ENCODE measurements around the gene PDHA1. TPM values are rescaled to one million over a fixed set of nuclear protein-coding genes. Genes with fewer than 3 reads are reported as not detected.

Gene PDHA1
- total RNA-seq, 2 donors from 2014 or later = 30.7 to 53.1 TPM

GRCh38 chrX:19389227-19389845 lies 45.6 kb downstream of the PDHA1 start:
- H3K36me3 ChIP-seq = no peaks in the 10 kb centered on the region
- no peaks in the 10 kb centered on the region for H3K4me1 ChIP-seq (replicated peaks)
- no peak for DNase-seq (ENCODE audit: low spot score)
- no peak for TF ChIP-seq POLR2AphosphoS5 (IDR thresholded peaks at IDR 0.05)
- TF ChIP-seq CTCF (IDR thresholded peaks at IDR 0.05) = no peak
- no peak for TF ChIP-seq POLR2A (IDR thresholded peaks at IDR 0.05)
- no peak overlapping the region for H3K27ac ChIP-seq
- intact Hi-C loops (cut with DNase I) = no loop called here
- H3K27me3 ChIP-seq (replicated peaks; ENCODE audit: insufficient read depth) = no peaks in the 10 kb centered on the region
- H3K4me3 ChIP-seq = no peak overlapping the region
- H3K9me3 ChIP-seq = no peaks in the 10 kb centered on the region
- 27% methylated on average over 4 of the region's 4 CpGs for WGBS

- intact Hi-C loops (cut with DNase I) = no loop called here
- TF ChIP-seq CTCF (IDR thresholded peaks at IDR 0.05) (no peak), POLR2AphosphoS5 (IDR thresholded peaks at IDR 0.05) (no peak), POLR2A (IDR thresholded peaks at IDR 0.05) (no peak)
- 88% methylated on average over 12 of the region's 12 CpGs for WGBS
- no peaks in the 10 kb centered on the region for H3K9me3 ChIP-seq
- H3K36me3 ChIP-seq = no peaks in the 10 kb centered on the region
- H3K4me1 ChIP-seq (replicated peaks) = no peaks in the 10 kb centered on the region
- no peak overlapping the region for H3K4me3 ChIP-seq
- DNase-seq (ENCODE audit: low spot score) = no peak
- H3K27ac ChIP-seq = no peak overlapping the region
- H3K27me3 ChIP-seq (replicated peaks; ENCODE audit: insufficient read depth) = no peaks in the 10 kb centered on the region
Measured at GRCh38 chrX:19392078-19392477, 48.4 kb downstream of the PDHA1 start.

GRCh38 chrX:19392703-19393102 lies 49.0 kb downstream of the PDHA1 start:
- 73% methylated on average over 3 of the region's 4 CpGs for WGBS
- no peak overlapping the region for H3K27ac ChIP-seq
- H3K4me1 ChIP-seq (replicated peaks) = no peaks in the 10 kb centered on the region
- no peak overlapping the region for H3K4me3 ChIP-seq
- no peak for TF ChIP-seq POLR2A (IDR thresholded peaks at IDR 0.05)
- no peak for TF ChIP-seq POLR2AphosphoS5 (IDR thresholded peaks at IDR 0.05)
- TF ChIP-seq CTCF (IDR thresholded peaks at IDR 0.05) = no peak
- H3K27me3 ChIP-seq (replicated peaks; ENCODE audit: insufficient read depth) = no peaks in the 10 kb centered on the region
- intact Hi-C loops (cut with DNase I) = no loop called here
- H3K9me3 ChIP-seq = no peaks in the 10 kb centered on the region
- no peak for DNase-seq (ENCODE audit: low spot score)
- no peaks in the 10 kb centered on the region for H3K36me3 ChIP-seq

- DNase-seq (ENCODE audit: low spot score) = no peak
- H3K4me3 ChIP-seq = no peak overlapping the region
- H3K36me3 ChIP-seq = no peaks in the 10 kb centered on the region
- H3K27me3 ChIP-seq (replicated peaks; ENCODE audit: insufficient read depth) = no peaks in the 10 kb centered on the region
- no peaks in the 10 kb centered on the region for H3K9me3 ChIP-seq
- H3K27ac ChIP-seq = no peak overlapping the region
- no peaks in the 10 kb centered on the region for H3K4me1 ChIP-seq (replicated peaks)
- intact Hi-C loops (cut with DNase I) = no loop called here
- no peak for TF ChIP-seq CTCF (IDR thresholded peaks at IDR 0.05)
- TF ChIP-seq POLR2AphosphoS5 (IDR thresholded peaks at IDR 0.05) = no peak
- TF ChIP-seq POLR2A (IDR thresholded peaks at IDR 0.05) = no peak
Measured at GRCh38 chrX:19403696-19404095, 60.0 kb downstream of the PDHA1 start.

GRCh38 chrX:19410259-19410658 lies 66.5 kb downstream of the PDHA1 start:
- 100% methylated on average over 2 of the region's 2 CpGs for WGBS
- no peaks in the 10 kb centered on the region for H3K27me3 ChIP-seq (replicated peaks; ENCODE audit: insufficient read depth)
- intact Hi-C loops (cut with DNase I) = no loop called here
- H3K4me1 ChIP-seq (replicated peaks) = no peaks in the 10 kb centered on the region
- H3K27ac ChIP-seq = no peak overlapping the region
- DNase-seq (ENCODE audit: low spot score) = no peak
- no peak for TF ChIP-seq POLR2AphosphoS5 (IDR thresholded peaks at IDR 0.05)
- no peak overlapping the region for H3K4me3 ChIP-seq
- H3K36me3 ChIP-seq = no peaks in the 10 kb centered on the region
- no peaks in the 10 kb centered on the region for H3K9me3 ChIP-seq

Small RNA genes within 50 kb of the gene (small RNA-seq; reads per million reads assigned to genes)
- gene RF00019 = 0 reads per million in 2 donors

Other genes with a start within 250 kb of the PDHA1 start
- 1 to 10 TPM; 5.2 to 6.0 TPM for gene ADGRG2, start 221.5 kb upstream of the PDHA1 start, total RNA-seq
- gene MAP3K15, start 171.6 kb downstream of the PDHA1 start, total RNA-seq = 1 to 10 TPM in 1 of 2 donors, under 1 TPM in 1; 0.09 to 1.4 TPM